Stimulated activated naive B cell treated with anti-CD40 and anti-IgM and Interleukin-4, amounts not matched to agents 10 μg/mL and 1 μg/mL and 100 μg/mL, for 72 hours (primary cell): ENCODE results near the gene MAP3K7.

Experiments
- ATAC-seq, 2 donors: fragments of 150-1000 bp; cut with Tn5 transposase; replicated peaks; 2 replicates each; pipeline ENCODE4 v1.10.0; 2021; ENCODE audit warnings: moderate library complexity in 1 of 2
- DNase-seq: peaks from one replicate; pipeline ENCODE4 v3.0.0; 2021
- H3K27ac Mint-ChIP-seq: one replicate; pipeline ENCODE4 v1.8.0; 2022; ENCODE audit warnings: mild to moderate bottlenecking, mixed read lengths
- H3K27me3 Mint-ChIP-seq, 2 donors: one replicate each; pipeline ENCODE4 v1.8.0; 2022; ENCODE audit warnings: mixed read lengths in 2 of 2
- H3K36me3 Mint-ChIP-seq, 2 donors: one replicate each; pipeline ENCODE4 v1.8.0; 2022; ENCODE audit warnings: mixed read lengths in 2 of 2, mild to moderate bottlenecking in 1 of 2
- H3K4me1 Mint-ChIP-seq, 2 donors: one replicate each; pipeline ENCODE4 v1.8.0; 2022; ENCODE audit warnings: mixed read lengths in 2 of 2, mild to moderate bottlenecking in 1 of 2
- H3K4me3 Mint-ChIP-seq, 2 donors: one replicate each; pipeline ENCODE4 v1.8.0; 2022; ENCODE audit warnings: mild to moderate bottlenecking in 2 of 2, mixed read lengths in 2 of 2, moderate library complexity in 1 of 2
- H3K9me3 Mint-ChIP-seq, 2 donors: one replicate each; pipeline ENCODE4 v1.8.0; 2022; ENCODE audit warnings: mixed read lengths in 2 of 2, mild to moderate bottlenecking in 1 of 2

The MAP3K7 gene

DNA sequence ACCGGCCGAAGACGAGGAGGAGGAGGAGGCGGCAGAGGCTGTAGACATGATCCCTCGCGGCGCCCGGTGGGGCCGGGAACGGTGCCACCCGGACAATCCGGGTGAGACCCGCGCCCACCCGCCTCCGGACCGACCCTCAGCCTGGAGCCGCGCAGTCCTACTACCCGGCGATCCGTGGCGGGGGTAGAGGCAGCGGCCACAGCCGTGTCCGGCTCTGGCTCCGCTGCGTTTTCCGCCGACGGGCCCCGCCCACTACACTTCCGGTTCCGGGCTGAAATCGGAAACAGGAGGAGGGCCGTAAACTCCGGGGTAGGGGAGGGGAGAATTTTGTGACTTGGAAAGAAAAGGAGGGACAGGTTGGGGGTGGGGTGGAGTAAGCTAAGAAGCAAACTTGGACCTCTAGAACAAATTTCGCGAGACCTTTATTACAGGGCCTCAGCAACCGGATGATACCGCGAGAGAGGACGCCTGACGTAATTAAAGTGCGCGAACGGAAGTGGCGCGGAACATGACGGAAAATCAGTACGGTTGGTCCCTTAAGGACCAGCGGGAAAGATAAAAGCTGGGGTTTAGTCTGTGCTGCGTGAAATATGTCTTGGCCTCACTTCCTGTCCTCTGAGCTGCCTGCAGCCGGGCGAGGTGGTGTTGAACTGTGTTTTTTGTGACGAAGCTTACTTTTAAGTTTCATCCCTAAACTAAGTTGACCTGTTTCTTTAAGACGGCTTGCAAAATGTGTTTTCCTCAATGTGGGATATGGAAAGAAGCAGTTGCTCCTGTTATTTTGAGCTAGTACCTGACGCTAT lies at the start of gene MAP3K7:
MAP3K7 (minus strand) TSS at position 237 of the 803 bp plus-strand sequence; CDS start at position 48, 189 bp downstream.
- H3K4me1 Mint-ChIP-seq: peaks cover 20 to 28% of the 10 kb centered on the region in 2 donors
- peak; percentile 93 for DNase-seq
- peak within 1 kb of the TSS; percentile 99 for H3K27ac Mint-ChIP-seq
- no peaks in the 10 kb centered on the region for H3K9me3 Mint-ChIP-seq
- ATAC-seq: peak; percentile 90 to 91
- peak within 1 kb of the TSS; percentile 95 for H3K4me3 Mint-ChIP-seq
- H3K27me3 Mint-ChIP-seq: peaks cover 3 to 10% of the 10 kb centered on the region in 2 donors
- peaks cover 5 to 6% of the 10 kb centered on the region in 2 donors for H3K36me3 Mint-ChIP-seq

DNA sequence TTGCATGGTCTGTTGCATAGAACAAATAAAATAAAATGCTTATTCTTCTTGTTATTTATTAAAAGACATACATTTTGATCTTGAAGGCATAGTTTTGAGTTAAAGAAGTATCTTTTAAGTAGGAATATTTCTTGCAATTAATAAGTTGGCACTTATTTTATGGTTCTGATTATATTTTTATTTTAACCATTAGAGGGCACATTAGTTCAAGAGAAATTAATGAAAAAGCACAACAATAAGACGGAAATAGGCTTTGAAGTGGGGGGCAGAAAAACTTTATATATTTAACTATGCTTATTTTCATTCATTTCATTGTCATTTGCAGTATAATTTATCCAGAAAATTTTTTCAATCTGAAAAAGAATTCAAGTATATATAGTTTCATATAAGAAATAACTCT lies 44.2 kb upstream of the MAP3K7 start:
- Mint-ChIP-seq H3K4me1 (no peaks in the 10 kb centered on the region), H3K9me3 (peaks cover 3 to 4% of the 10 kb centered on the region in 2 donors), H3K27ac (no peak overlapping the region), H3K4me3 (no peak overlapping the region), H3K36me3 (no peaks in the 10 kb centered on the region), H3K27me3 (peaks cover 7 to 34% of the 10 kb centered on the region in 2 donors)
- ATAC-seq: no peak
- DNase-seq: no peak

DNA sequence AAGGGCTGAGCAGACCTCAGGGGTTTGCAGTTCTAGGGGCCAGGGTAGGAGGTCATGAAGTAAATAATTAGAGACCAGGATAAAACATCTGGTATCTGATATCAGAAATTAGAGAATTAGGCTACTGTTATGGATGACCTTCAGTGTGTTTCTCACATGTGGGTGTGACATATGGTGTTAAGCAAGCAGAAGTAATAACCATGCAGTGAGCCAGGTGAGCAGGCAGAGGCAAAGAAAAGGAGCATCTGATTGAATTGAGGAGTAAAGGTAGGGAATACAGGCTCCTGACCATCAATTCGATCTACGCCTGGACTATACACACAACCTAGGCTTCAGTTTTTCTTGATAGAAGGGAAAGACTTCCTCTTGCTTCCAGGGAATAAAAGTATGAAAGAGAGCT lies 34.7 kb upstream of the MAP3K7 start:
- DNase-seq (no peak), ATAC-seq (no peak)
- no peaks in the 10 kb centered on the region for H3K4me1 Mint-ChIP-seq
- H3K27me3 Mint-ChIP-seq: peaks cover 26 to 65% of the 10 kb centered on the region in 2 donors
- no peak overlapping the region for H3K4me3 Mint-ChIP-seq
- peaks cover 4 to 13% of the 10 kb centered on the region in 2 donors for H3K9me3 Mint-ChIP-seq
- H3K27ac Mint-ChIP-seq: no peak overlapping the region
- H3K36me3 Mint-ChIP-seq: peaks cover 0 to 4% of the 10 kb centered on the region in 2 donors

DNA sequence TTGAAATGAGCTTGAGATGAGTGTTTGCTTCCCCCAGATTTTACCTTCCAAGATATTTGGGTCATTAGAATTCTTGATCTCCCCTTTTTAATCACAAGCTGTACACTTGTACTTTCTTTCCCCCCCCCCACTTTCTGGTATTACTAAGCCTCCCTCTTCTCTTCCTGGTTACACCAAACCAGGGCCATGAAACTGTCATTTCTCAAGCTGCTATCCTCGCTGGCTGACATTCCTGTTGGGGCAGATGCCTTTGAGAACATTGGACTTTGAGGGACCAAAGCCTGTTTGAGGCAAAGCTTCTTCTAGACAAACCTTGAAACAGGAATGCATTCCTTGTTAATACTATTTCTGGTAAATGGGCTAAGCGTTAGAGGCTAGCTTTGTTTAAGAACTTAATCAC lies 32.3 kb upstream of the MAP3K7 start:
- Mint-ChIP-seq H3K9me3 (peaks cover 1 to 5% of the 10 kb centered on the region in 2 donors), H3K4me3 (no peak overlapping the region), H3K27me3 (peaks cover 37 to 63% of the 10 kb centered on the region in 2 donors), H3K4me1 (no peaks in the 10 kb centered on the region), H3K27ac (no peak overlapping the region), H3K36me3 (peaks cover 0 to 1% of the 10 kb centered on the region in 2 donors)
- no peak for ATAC-seq
- no peak for DNase-seq

DNA sequence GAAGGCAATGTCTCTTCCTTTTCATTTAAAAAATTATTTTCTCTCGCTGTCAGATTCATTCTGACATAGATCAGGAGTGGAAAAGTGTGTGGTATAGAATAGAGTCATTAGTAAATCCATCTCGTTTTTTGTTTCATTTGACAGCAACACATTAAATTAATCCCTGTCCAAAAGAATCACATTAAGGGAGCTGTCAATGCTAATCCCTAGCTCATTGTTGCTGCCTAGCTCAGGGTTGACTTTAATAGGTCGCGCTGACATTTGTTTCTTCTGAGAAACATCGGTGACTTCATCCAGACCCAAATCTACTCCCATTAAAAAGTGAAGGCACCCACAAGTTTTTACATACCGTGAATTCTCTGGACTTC lies 25.4 kb upstream of the MAP3K7 start:
- DNase-seq (no peak), ATAC-seq (no peak)
- Mint-ChIP-seq H3K9me3 (no peaks in the 10 kb centered on the region), H3K27ac (no peak overlapping the region), H3K4me1 (peaks cover 8 to 15% of the 10 kb centered on the region in 2 donors), H3K4me3 (peak overlapping the region in 1 of 2 donors; percentile 39), H3K36me3 (no peaks in the 10 kb centered on the region), H3K27me3 (peaks cover 29 to 40% of the 10 kb centered on the region in 2 donors)

DNA sequence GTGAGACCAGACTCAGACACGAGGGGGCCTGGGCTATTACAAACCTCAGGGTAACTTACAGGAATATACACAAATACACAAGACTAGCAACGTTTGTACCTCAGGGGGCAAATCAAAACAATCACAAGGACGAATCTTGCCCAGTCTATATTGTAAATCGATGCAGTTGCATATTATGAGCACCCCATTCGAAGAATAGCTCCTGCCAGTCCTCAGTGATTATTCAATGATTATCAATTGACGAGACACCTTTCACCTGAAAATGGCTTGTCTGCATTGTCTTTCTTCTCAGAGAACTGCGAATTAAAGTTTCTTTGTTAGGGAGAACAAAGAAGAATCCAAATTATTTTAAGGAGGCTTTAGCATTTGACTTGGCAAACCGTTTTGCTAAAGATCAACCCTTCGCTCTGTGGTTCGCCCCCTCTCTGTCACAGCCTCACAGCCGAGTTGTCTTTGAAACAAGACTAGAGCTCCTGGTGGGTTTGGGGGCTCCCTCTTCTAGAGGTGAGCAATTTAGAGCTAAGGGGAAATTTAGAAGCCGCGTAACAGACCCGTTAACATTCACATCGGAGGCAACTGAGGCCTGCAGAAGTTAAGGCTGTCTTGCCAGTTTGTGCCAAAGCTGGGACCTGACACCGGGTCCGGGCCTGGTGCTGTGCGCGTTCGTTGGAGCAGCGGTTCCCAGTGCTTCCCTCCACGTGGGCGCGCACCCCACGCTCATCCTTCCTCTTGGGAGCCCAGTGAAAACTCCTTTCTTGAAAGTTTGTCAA lies 24.9 kb upstream of the MAP3K7 start:
- no peak for DNase-seq
- H3K4me3 Mint-ChIP-seq: peak overlapping the region; percentile 89 to 92
- H3K27me3 Mint-ChIP-seq: peaks cover 29 to 39% of the 10 kb centered on the region in 2 donors
- H3K36me3 Mint-ChIP-seq: no peaks in the 10 kb centered on the region
- H3K9me3 Mint-ChIP-seq: no peaks in the 10 kb centered on the region
- no peak for ATAC-seq
- H3K4me1 Mint-ChIP-seq: peaks cover 8 to 15% of the 10 kb centered on the region in 2 donors
- H3K27ac Mint-ChIP-seq: peak overlapping the region; percentile 85

DNA sequence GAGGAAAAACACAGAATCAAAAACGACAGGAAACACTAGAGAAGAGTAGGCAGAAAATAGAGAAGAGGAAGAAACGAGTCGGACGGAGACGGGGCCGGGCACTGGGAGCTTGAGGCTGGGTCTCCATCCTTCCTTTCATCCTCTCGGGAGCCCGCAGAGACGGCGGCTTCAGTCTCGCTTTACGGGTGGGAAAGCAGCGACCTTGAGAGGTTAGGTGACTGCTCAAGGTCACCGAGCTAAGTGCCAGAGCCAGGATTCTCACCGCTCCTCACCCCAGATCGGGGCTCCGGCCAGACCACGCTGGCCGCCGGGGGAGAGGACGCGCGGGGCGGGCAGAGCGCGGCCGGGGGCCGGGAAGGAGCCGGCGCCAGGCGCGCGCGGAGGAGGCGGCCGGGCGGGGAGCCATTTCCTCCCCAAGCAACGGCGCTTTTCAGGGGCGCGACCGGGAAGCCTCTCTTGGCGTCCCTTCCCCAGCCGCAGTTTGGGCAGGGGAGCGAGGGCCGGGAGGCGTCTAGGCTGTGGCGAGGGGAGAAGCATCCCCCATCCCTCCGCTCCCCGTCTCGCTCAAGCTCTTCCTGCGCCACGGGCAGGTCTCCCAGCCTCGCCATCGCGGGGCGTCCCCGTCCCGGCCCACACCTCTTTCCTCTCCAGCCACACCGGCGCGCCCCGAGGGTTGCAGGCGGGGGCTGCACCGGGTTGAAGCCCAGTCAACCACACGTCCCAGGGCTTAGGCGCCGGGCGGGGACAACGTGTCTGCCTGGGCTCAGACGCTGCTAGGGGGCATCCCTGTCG lies 24.1 kb upstream of the MAP3K7 start:
- Mint-ChIP-seq H3K27me3 (peaks cover 27 to 39% of the 10 kb centered on the region in 2 donors), H3K36me3 (no peaks in the 10 kb centered on the region), H3K4me3 (peak overlapping the region; percentile 89 to 92), H3K4me1 (peaks cover 8 to 15% of the 10 kb centered on the region in 2 donors), H3K27ac (peak overlapping the region; percentile 85), H3K9me3 (no peaks in the 10 kb centered on the region)
- peak; percentile 84 to 90 for ATAC-seq
- peak; percentile 32 for DNase-seq

DNA sequence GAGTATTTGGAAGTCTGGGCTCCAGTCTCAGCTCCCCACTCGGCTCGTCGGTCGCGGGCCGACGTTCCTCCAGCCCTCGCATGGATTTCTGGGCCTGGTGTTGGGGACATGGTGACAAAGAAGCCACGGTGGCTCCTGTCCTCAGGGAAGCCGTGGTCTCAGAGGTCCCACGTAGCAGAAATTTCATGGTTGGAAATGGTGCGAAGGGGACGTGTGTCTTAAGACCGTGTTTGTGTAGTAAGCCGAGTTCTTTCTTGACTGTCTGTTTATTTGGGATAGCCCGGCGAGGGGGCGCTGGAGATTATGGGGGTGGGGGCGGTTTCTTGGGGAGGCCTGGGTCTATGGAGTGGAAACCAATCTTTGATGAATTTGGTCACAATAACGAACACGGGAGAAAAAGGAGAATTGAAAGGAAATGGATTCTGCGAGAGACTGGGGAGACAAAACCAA lies 23.5 kb upstream of the MAP3K7 start:
- ATAC-seq (no peak), DNase-seq (no peak)
- Mint-ChIP-seq H3K4me3 (peak overlapping the region; percentile 89 to 92), H3K4me1 (peaks cover 8 to 15% of the 10 kb centered on the region in 2 donors), H3K27ac (peak overlapping the region; percentile 75), H3K9me3 (no peaks in the 10 kb centered on the region), H3K36me3 (no peaks in the 10 kb centered on the region), H3K27me3 (peaks cover 21 to 35% of the 10 kb centered on the region in 2 donors)

DNA sequence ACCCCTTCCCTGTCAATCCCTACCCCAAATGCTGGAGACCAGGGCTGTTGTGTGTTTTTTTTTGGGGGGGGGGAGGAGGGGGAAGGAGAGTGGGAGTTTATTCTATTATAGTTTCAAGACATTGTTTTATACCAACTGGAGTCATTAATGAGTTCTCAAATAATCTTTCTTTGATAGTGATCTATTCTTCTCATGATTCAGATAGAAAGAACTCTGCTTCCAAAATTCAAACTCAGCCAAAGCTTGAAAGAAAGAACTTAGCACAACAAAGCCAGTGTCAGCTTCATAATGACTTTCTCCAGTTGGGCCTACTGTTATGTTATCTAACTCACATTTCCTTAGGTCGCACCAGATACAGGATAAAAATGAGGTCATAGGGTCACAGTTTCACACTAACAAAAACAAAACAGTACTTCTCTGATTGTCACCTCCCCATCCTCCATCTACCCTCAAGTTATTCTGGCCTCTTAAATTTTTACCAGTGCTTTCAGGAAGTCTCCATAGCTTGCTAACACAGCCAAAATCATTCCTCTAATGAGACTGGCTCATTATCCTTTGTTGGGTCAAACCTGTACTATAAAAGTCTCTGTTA lies 19.0 kb upstream of the MAP3K7 start:
- DNase-seq (no peak), ATAC-seq (no peak)
- peaks cover 6 to 8% of the 10 kb centered on the region in 2 donors for H3K4me1 Mint-ChIP-seq
- no peak overlapping the region for H3K27ac Mint-ChIP-seq
- H3K4me3 Mint-ChIP-seq: no peak overlapping the region
- peaks cover 25 to 42% of the 10 kb centered on the region in 2 donors for H3K27me3 Mint-ChIP-seq
- no peaks in the 10 kb centered on the region for H3K9me3 Mint-ChIP-seq
- no peaks in the 10 kb centered on the region for H3K36me3 Mint-ChIP-seq

DNA sequence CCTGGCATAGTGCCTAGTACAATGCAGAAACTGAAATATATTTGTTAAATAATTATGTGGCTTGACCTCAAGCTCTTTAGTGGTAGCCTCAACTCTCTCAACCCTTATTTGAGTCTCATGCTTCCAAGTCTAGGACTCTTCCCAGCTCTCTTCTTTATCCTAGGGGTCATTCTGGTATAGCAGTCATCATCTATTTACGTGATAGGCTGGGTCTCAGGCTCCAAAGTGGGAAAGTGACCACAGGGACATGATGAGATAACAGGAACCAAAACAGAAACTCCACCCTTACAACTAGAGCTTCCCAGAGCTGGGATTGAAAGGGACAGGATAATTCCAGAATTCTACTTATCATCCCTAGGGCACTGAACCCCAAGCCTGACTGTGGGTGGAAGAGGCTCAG lies 17.7 kb upstream of the MAP3K7 start:
- no peak for ATAC-seq
- Mint-ChIP-seq H3K4me3 (no peak overlapping the region), H3K27me3 (peaks cover 18 to 33% of the 10 kb centered on the region in 2 donors), H3K9me3 (no peaks in the 10 kb centered on the region), H3K36me3 (no peaks in the 10 kb centered on the region), H3K27ac (no peak overlapping the region), H3K4me1 (no peaks in the 10 kb centered on the region)
- DNase-seq: no peak

DNA sequence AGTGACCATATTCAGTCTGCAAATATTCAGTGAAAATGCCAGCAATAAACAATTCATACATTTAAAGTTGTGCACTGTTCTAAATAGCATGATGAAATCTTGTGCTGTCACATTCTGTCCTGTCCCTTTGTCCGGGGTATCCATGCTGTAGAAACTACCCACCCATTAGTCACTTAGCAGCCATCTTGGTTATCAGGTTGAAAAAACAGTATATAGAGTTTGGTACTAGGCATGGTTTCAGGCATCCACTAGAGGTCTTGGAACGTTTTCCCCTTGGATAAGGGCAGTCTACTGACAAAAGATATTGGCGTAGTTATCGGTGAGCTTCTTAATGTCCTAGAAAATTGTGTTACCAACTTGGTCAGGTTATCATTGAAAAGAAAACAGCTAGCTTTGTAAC lies 12.3 kb upstream of the MAP3K7 start:
- Mint-ChIP-seq H3K9me3 (no peaks in the 10 kb centered on the region), H3K36me3 (no peaks in the 10 kb centered on the region), H3K27me3 (peaks cover 29 to 33% of the 10 kb centered on the region in 2 donors), H3K4me3 (no peak overlapping the region), H3K27ac (no peak overlapping the region), H3K4me1 (no peaks in the 10 kb centered on the region)
- ATAC-seq (no peak), DNase-seq (no peak)

DNA sequence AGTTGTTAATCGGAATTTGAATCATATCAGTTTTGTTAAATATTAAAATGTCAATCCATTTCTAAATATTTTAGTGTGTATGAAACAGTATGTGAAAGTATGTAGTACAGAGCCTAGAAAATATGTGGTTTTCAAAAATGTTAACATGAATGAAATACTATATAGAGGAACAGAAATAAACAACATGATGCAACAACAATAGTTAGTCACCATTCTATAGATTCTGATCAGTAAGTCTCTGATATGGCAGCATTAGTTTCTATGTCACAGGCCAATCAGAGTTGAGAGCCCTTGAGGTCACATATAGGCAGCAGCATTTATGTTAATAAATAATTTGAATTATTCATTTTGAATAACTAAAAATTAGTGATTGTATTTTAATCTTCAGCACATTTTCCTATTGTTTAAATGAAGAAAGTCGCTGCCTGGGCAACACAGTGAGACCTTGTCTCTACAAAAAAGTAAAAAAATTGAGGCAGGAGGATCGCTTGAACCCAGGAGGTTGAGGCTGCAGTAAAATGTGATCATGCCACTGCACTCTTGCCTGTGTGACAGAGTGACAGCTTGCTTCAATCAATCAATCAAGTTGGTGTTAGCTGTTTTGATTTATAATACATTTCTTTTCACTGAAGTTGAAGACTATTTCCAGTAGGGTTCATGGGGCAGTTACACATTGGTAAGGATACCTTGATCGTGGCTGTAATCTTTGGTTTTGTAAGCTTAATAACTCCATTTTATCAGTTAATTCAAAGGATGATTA lies 11.5 kb upstream of the MAP3K7 start:
- DNase-seq (no peak), ATAC-seq (no peak)
- no peak overlapping the region for H3K4me3 Mint-ChIP-seq
- H3K27me3 Mint-ChIP-seq: peaks cover 32 to 33% of the 10 kb centered on the region in 2 donors
- H3K9me3 Mint-ChIP-seq: no peaks in the 10 kb centered on the region
- no peak overlapping the region for H3K27ac Mint-ChIP-seq
- no peaks in the 10 kb centered on the region for H3K36me3 Mint-ChIP-seq
- no peaks in the 10 kb centered on the region for H3K4me1 Mint-ChIP-seq

DNA sequence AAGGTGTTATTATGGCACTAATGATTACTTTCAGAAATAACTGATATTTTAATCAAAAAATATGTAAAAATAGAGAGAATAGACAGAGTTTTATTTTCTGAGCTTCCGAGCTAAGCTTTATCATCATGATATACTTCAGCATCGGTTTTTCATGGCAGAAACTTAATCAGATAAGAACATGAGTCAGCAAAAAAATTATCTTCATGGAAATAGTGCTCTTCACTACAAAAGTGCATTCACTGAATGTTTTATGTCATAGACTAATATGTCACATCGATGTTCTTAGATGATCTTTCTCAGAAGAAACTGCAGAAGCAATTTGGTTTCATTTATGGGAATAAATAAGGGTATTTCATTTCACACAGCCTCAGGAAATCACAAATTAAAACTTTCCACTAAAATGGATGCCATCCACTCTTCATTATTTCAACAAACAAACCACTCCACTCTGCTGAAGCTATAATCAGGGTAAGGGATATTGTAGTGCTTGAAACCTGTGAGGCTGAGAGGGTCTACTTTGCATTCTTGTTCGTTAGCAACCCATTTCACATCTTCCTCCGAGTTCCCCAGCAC lies 10.2 kb upstream of the MAP3K7 start:
- Mint-ChIP-seq H3K27ac (no peak overlapping the region), H3K27me3 (peaks cover 29 to 31% of the 10 kb centered on the region in 2 donors), H3K9me3 (no peaks in the 10 kb centered on the region), H3K4me3 (no peak overlapping the region), H3K4me1 (no peaks in the 10 kb centered on the region), H3K36me3 (no peaks in the 10 kb centered on the region)
- ATAC-seq (no peak), DNase-seq (no peak)
